ENCODE data around the gene TRHDE. TPM values are rescaled to one million over a fixed set of nuclear protein-coding genes. Genes with fewer than 3 reads are reported as not detected.
A peak's percentile ranks its signal among the peaks of the same experiment; 100 is the strongest.

TRHDE gene
- total RNA-seq, 1 donor from 2014 or later: 0.51 TPM

GRCh38 chr12:72346363-72346944 lies 74.3 kb downstream of the TRHDE start:
- Mint-ChIP-seq H3K27me3 (ENCODE audit: low read depth) (no peaks in the 10 kb centered on the region), H3K4me3 (no peak overlapping the region), H3K9me3 (no peaks in the 10 kb centered on the region), H3K27ac (ENCODE audit: unreplicated experiment) (peak overlapping the region; percentile 10), H3K36me3 (ENCODE audit: low read depth) (no peaks in the 10 kb centered on the region), H3K4me1 (peaks cover 6% of the 10 kb centered on the region)
- DNase-seq (ENCODE audit: low read depth, low spot score): peak; percentile 84
- peak; percentile 77 for TF ChIP-seq CTCF (conservative IDR thresholded peaks at IDR 0.05)

GRCh38 chr12:72349491-72349890 lies 77.3 kb downstream of the TRHDE start:
- no peaks in the 10 kb centered on the region for H3K36me3 Mint-ChIP-seq (ENCODE audit: low read depth)
- TF ChIP-seq CTCF (conservative IDR thresholded peaks at IDR 0.05): no peak
- no peaks in the 10 kb centered on the region for H3K9me3 Mint-ChIP-seq
- no peak for DNase-seq (ENCODE audit: low read depth, low spot score)
- H3K4me1 Mint-ChIP-seq: peaks cover 6% of the 10 kb centered on the region
- H3K27ac Mint-ChIP-seq (ENCODE audit: unreplicated experiment): no peak overlapping the region
- no peaks in the 10 kb centered on the region for H3K27me3 Mint-ChIP-seq (ENCODE audit: low read depth)
- no peak overlapping the region for H3K4me3 Mint-ChIP-seq

- peaks cover 9% of the 10 kb centered on the region for H3K4me1 Mint-ChIP-seq
- no peak for DNase-seq (ENCODE audit: low read depth, low spot score)
- no peak overlapping the region for H3K27ac Mint-ChIP-seq (ENCODE audit: unreplicated experiment)
- peaks cover 2% of the 10 kb centered on the region for H3K9me3 Mint-ChIP-seq
- no peak overlapping the region for H3K4me3 Mint-ChIP-seq
- no peaks in the 10 kb centered on the region for H3K36me3 Mint-ChIP-seq (ENCODE audit: low read depth)
- no peak for TF ChIP-seq CTCF (conservative IDR thresholded peaks at IDR 0.05)
- H3K27me3 Mint-ChIP-seq (ENCODE audit: low read depth): no peaks in the 10 kb centered on the region
Observed at GRCh38 chr12:72359416-72359815, 87.2 kb downstream of the TRHDE start.

- no peak overlapping the region for H3K27ac Mint-ChIP-seq (ENCODE audit: unreplicated experiment)
- no peaks in the 10 kb centered on the region for H3K36me3 Mint-ChIP-seq (ENCODE audit: low read depth)
- TF ChIP-seq CTCF (conservative IDR thresholded peaks at IDR 0.05): no peak
- no peaks in the 10 kb centered on the region for H3K27me3 Mint-ChIP-seq (ENCODE audit: low read depth)
- peaks cover 3% of the 10 kb centered on the region for H3K4me1 Mint-ChIP-seq
- no peak for DNase-seq (ENCODE audit: low read depth, low spot score)
- no peaks in the 10 kb centered on the region for H3K9me3 Mint-ChIP-seq
- no peak overlapping the region for H3K4me3 Mint-ChIP-seq
Observed at GRCh38 chr12:72365151-72365550, 93.0 kb downstream of the TRHDE start.

GRCh38 chr12:72366255-72366654 lies 94.1 kb downstream of the TRHDE start:
- Mint-ChIP-seq H3K4me3 (no peak overlapping the region), H3K9me3 (no peaks in the 10 kb centered on the region), H3K36me3 (ENCODE audit: low read depth) (no peaks in the 10 kb centered on the region), H3K4me1 (no peaks in the 10 kb centered on the region), H3K27me3 (ENCODE audit: low read depth) (no peaks in the 10 kb centered on the region), H3K27ac (ENCODE audit: unreplicated experiment) (no peak overlapping the region)
- no peak for TF ChIP-seq CTCF (conservative IDR thresholded peaks at IDR 0.05)
- no peak for DNase-seq (ENCODE audit: low read depth, low spot score)

Data from neural crest cell (in vitro differentiated cells).